DND-41 (cell line): ENCODE results near the gene LIPT2.

Experiments
- CTCF ChIP-seq: IDR thresholded peaks from 2 replicates; pipeline ENCODE4 v1.5.1; 2012; ENCODE audit warnings: borderline replicate concordance, low read length, moderate library complexity, mild to moderate bottlenecking; ENCODE audit not compliant: poor library complexity, severe bottlenecking; ENCODE audit errors: extremely low read depth
- EZH2 ChIP-seq: IDR thresholded peaks from 3 replicates; pipeline ENCODE4 v1.6.1; 2012; ENCODE audit warnings: borderline replicate concordance, low read depth, mild to moderate bottlenecking, moderate library complexity, low read length, inconsistent platforms; ENCODE audit not compliant: severe bottlenecking

- TF ChIP-seq CTCF (peak; percentile 87), EZH2 (no peak)
Measured at GRCh38 chr11:74453373-74453975, 40.0 kb downstream of the LIPT2 start.
